Colonic mucosa (tissue), 4 donors: ENCODE data around the gene ZBTB33. TPM values are rescaled to one million over a fixed set of nuclear protein-coding genes. Genes with fewer than 3 reads are reported as not detected.

Experiments
- DNase-seq: peaks from one replicate; pipeline ENCODE4 v3.0.0-alpha.2; 2020
- H3K27ac ChIP-seq: fragments of 200-600 bp; one replicate; pipeline ENCODE4 v1.8.0; 2021
- H3K27me3 ChIP-seq: fragments of 200-600 bp; one replicate; pipeline ENCODE4 v1.8.0; 2021
- H3K36me3 ChIP-seq: fragments of 200-600 bp; one replicate; pipeline ENCODE4 v1.8.0; 2021
- H3K4me1 ChIP-seq: fragments of 200-600 bp; one replicate; pipeline ENCODE4 v1.8.0; 2021; ENCODE audit warnings: mild to moderate bottlenecking
- H3K4me3 ChIP-seq: fragments of 200-600 bp; one replicate; pipeline ENCODE4 v1.8.0; 2021
- H3K9ac ChIP-seq, 2 donors: one replicate each; pipeline ENCODE4 v1.7.0; 2013; ENCODE audit warnings: control low read depth in 2 of 2, low read depth in 2 of 2, low read length in 2 of 2
- H3K9me3 ChIP-seq: fragments of 200-600 bp; one replicate; pipeline ENCODE4 v1.8.0; 2021
- CTCF ChIP-seq: fragments of 200-600 bp; IDR thresholded peaks from one replicate; pipeline ENCODE4 v1.8.0; 2022; ENCODE audit warnings: antibody characterized with exemption, mild to moderate bottlenecking
- intact Hi-C: fragments of 100-400 bp; cut with DNase I; formaldehyde crosslinking; loops from one replicate; pipeline ENCODE4 v1.14.1; 2022
- total RNA-seq, 2 donors: library from RNA; stranded (reverse); fragmentation: NEBNext Ultra II Directional in 1 of 2; extraction: Animal tissue kit (Norgen Biotek cat#: 25700) in 1 of 2; gene quantifications; one replicate each; pipeline ENCODE4 v1.2.1, GENCODE V29; 2021
- donor health status: healthy.
- donor health status: DM: no; HTN: no; CAD: no.
- donor health status: DM: no; HTN: no; CAD: no.

ZBTB33 gene
- total RNA-seq, 2 donors from 2014 or later: 11.3 to 13.6 TPM

GRCh38 chrX:120306630-120307029 lies 56.0 kb downstream of the ZBTB33 start:
- no peak overlapping the region for H3K4me3 ChIP-seq
- intact Hi-C loops: no loop called here
- H3K4me1 ChIP-seq: no peaks in the 10 kb centered on the region
- H3K27ac ChIP-seq: no peak overlapping the region
- H3K36me3 ChIP-seq: no peaks in the 10 kb centered on the region
- DNase-seq: no peak
- no peak for TF ChIP-seq CTCF
- H3K9me3 ChIP-seq: no peaks in the 10 kb centered on the region
- H3K9ac ChIP-seq: no peak overlapping the region
- peaks cover 26% of the 10 kb centered on the region for H3K27me3 ChIP-seq

Other genes starting within 250 kb of the ZBTB33 start
- gene RHOXF2B, start 173.1 kb upstream of the ZBTB33 start, total RNA-seq: not detected
- gene RHOXF1, start 134.9 kb upstream of the ZBTB33 start, total RNA-seq: under 1 TPM in 1 of 2 donors, not detected in 1; 0.45 TPM
- under 1 TPM in 1 of 2 donors, not detected in 1; 0.25 TPM for gene RHOXF2, start 92.2 kb upstream of the ZBTB33 start, total RNA-seq
- 1 to 10 TPM; 1.1 to 2.6 TPM for gene TMEM255A, start 60.6 kb downstream of the ZBTB33 start, total RNA-seq
- gene ATP1B4, start 111.3 kb downstream of the ZBTB33 start, total RNA-seq: not detected
- 10 to 100 TPM; 43.4 to 77.2 TPM for gene LAMP2, start 218.5 kb downstream of the ZBTB33 start, total RNA-seq